Midbrain (tissue), 1 donor: Measurements from ENCODE around the gene NAGPA.
"Not testable (repeated sequence)": the region's sequence is repeated elsewhere in the genome, so short reads cannot be mapped to it uniquely, and the experiment has no call there.

Experiments used
- DNase-seq: peaks from one replicate; lab custom pipeline; 2025; lab: John Stamatoyannopoulos, UW

The NAGPA gene

GRCh38 chr16:5062051-5062450, 28.3 kb upstream of the NAGPA start:
- DNase-seq = no peak

- no peak for DNase-seq
These were observed 26.4 kb upstream of the NAGPA start for GRCh38 chr16:5060073-5060641.

- DNase-seq = no peak
These were observed 25.8 kb upstream of the NAGPA start for GRCh38 chr16:5059386-5060072.

GRCh38 chr16:5058476-5058875, 24.7 kb upstream of the NAGPA start:
- no peak for DNase-seq

GRCh38 chr16:5056352-5056751, 22.6 kb upstream of the NAGPA start:
- no peak for DNase-seq

- DNase-seq = no peak
These were observed 21.4 kb upstream of the NAGPA start for GRCh38 chr16:5054876-5055865.

GRCh38 chr16:5046914-5047313, 13.2 kb upstream of the NAGPA start:
- no peak for DNase-seq

GRCh38 chr16:5045499-5046115, 11.9 kb upstream of the NAGPA start:
- DNase-seq = no peak

- not testable (repeated sequence) for DNase-seq
These were observed 10.8 kb upstream of the NAGPA start for GRCh38 chr16:5044581-5044980.

GRCh38 chr16:5044011-5044540, 10.3 kb upstream of the NAGPA start:
- no peak for DNase-seq

- DNase-seq = no peak
These were observed 8.9 kb upstream of the NAGPA start for GRCh38 chr16:5042574-5043171.

- DNase-seq = no peak
These were observed 7.9 kb upstream of the NAGPA start for GRCh38 chr16:5041600-5042133.

GRCh38 chr16:5040451-5040850, 6.7 kb upstream of the NAGPA start:
- DNase-seq = no peak

GRCh38 chr16:5036228-5037156, 2.8 kb upstream of the NAGPA start:
- DNase-seq = peak; percentile 49

GRCh38 chr16:5035909-5036227, 2.1 kb upstream of the NAGPA start:
- DNase-seq = no peak

GRCh38 chr16:5034167-5034523, 410 bp upstream of the NAGPA start:
- no peak for DNase-seq

- DNase-seq = no peak
These were observed 977 bp downstream of the NAGPA start for GRCh38 chr16:5032748-5033167.

- no peak for DNase-seq
These were observed 2.1 kb downstream of the NAGPA start for GRCh38 chr16:5031601-5032000.

- no peak for DNase-seq
These were observed 3.4 kb downstream of the NAGPA start for GRCh38 chr16:5030251-5030870.

GRCh38 chr16:5028950-5029475, 4.7 kb downstream of the NAGPA start:
- no peak for DNase-seq
